ENCODE results near the gene RITA1.

DNA sequence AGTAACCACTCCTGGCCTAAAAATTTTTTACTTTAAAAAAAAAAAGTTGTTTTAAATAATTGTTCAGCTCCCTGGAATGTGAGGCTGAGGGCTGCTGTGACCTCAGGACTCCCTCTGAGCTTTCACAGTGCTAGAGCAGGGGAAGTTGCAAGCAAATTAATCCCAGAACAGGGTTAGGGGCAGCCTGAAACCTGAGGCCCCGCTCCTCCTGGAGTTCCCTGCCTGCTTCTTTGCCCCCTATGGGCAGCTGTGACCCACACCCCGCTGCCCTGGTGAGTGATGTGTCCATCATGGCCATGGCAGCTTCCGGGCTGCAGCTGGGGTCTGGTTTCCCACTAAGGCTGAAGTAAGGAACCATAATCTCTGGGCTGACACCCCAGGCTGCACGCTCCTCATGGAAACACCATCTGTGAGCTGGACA, 9.5 kb downstream of the RITA1 start:
- TF ChIP-seq, protein P1, sequence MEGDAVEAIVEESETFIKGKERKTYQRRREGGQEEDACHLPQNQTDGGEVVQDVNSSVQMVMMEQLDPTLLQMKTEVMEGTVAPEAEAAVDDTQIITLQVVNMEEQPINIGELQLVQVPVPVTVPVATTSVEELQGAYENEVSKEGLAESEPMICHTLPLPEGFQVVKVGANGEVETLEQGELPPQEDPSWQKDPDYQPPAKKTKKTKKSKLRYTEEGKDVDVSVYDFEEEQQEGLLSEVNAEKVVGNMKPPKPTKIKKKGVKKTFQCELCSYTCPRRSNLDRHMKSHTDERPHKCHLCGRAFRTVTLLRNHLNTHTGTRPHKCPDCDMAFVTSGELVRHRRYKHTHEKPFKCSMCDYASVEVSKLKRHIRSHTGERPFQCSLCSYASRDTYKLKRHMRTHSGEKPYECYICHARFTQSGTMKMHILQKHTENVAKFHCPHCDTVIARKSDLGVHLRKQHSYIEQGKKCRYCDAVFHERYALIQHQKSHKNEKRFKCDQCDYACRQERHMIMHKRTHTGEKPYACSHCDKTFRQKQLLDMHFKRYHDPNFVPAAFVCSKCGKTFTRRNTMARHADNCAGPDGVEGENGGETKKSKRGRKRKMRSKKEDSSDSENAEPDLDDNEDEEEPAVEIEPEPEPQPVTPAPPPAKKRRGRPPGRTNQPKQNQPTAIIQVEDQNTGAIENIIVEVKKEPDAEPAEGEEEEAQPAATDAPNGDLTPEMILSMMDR (IDR thresholded peaks at IDR 0.05) = no peak
- TF ChIP-seq EZH2 (IDR thresholded peaks at IDR 0.05; ENCODE audit: borderline replicate concordance, insufficient read depth, low read depth, low read length, poor library complexity, severe bottlenecking) = no peak
